ENCODE results near the gene PTP4A2.

GRCh38 chr1:31883357-31883942 lies 54.7 kb downstream of the PTP4A2 start:
- TF ChIP-seq POLR2AphosphoS5 (IDR thresholded peaks at IDR 0.05): no peak
- TF ChIP-seq CTCF (IDR thresholded peaks at IDR 0.05): no peak
- no peak for TF ChIP-seq EP300 (IDR thresholded peaks at IDR 0.05)

All from upper lobe of left lung (tissue), 4 donors.